Caco-2 (cell line): ENCODE data around the gene TERC. TPM values are rescaled to one million over a fixed set of nuclear protein-coding genes. Genes with fewer than 3 reads are reported as not detected.

Experiments
- BruUV-seq: library from RNA; stranded (reverse); fragments of 400-500 nt; replicated peaks from 2 replicates; lab custom pipeline; 2021; lab: Mats Ljungman, UMichigan
- CTCF ChIA-PET: fragments of 300-600 bp; sonication (Branson Sonifier 250); formaldehyde crosslinking; loops from one replicate; lab custom pipeline; 2022; ENCODE audit warnings: antibody characterized with exemption; lab: Charles Lee
- POLR2A ChIA-PET: fragments of 300-600 bp; sonication (Branson Sonifier 250); formaldehyde crosslinking; loops from one replicate; lab custom pipeline; 2022; ENCODE audit warnings: antibody characterized with exemption; lab: Charles Lee
- DNase-seq, 2 experiments: peaks; one replicate each; pipeline versions ENCODE4 v3.0.0 to v3.0.0-alpha.2; 2020 to 2022
- H3K27me3 ChIP-seq: replicated peaks from 2 replicates; pipeline ENCODE4 v1.6.0; 2011; ENCODE audit warnings: low read length; ENCODE audit not compliant: control insufficient read depth, insufficient read depth
- H3K36me3 ChIP-seq: 2 replicates; pipeline ENCODE4 v1.5.1; 2011; ENCODE audit warnings: low read length; ENCODE audit not compliant: control insufficient read depth, insufficient read depth
- H3K4me1 ChIP-seq: fragments of 250-450 bp; sonication (Bioruptor Pico); 2 replicates; pipeline ENCODE4 v1.5.1; 2020; ENCODE audit warnings: mild to moderate bottlenecking
- H3K4me3 ChIP-seq: 2 replicates; pipeline ENCODE4 v1.5.1; 2011; ENCODE audit warnings: low read depth, mild to moderate bottlenecking, control low read depth, low read length
- H3K9me3 ChIP-seq: fragments of 250-450 bp; sonication (Bioruptor Pico); 2 replicates; pipeline ENCODE4 v1.5.1; 2020; ENCODE audit warnings: mild to moderate bottlenecking, moderate library complexity
- H3K27ac Mint-ChIP-seq: one replicate; pipeline ENCODE4 v1.8.0; 2022; ENCODE audit warnings: mixed read lengths; ENCODE audit not compliant: unreplicated experiment
- H3K27me3 Mint-ChIP-seq: one replicate; pipeline ENCODE4 v1.8.0; 2022; ENCODE audit warnings: mixed read lengths; ENCODE audit not compliant: insufficient read depth, unreplicated experiment
- H3K36me3 Mint-ChIP-seq: one replicate; pipeline ENCODE4 v1.8.0; 2022; ENCODE audit warnings: mild to moderate bottlenecking, mixed read lengths; ENCODE audit not compliant: insufficient read depth, unreplicated experiment
- H3K4me1 Mint-ChIP-seq: one replicate; pipeline ENCODE4 v1.8.0; 2022; ENCODE audit warnings: low read depth, mixed read lengths; ENCODE audit not compliant: unreplicated experiment
- H3K4me3 Mint-ChIP-seq: one replicate; pipeline ENCODE4 v1.8.0; 2022; ENCODE audit warnings: mild to moderate bottlenecking, moderate library complexity, mixed read lengths; ENCODE audit not compliant: unreplicated experiment
- H3K9me3 Mint-ChIP-seq: one replicate; pipeline ENCODE4 v1.8.0; 2022; ENCODE audit warnings: mixed read lengths; ENCODE audit not compliant: unreplicated experiment
- CTCF ChIP-seq, 2 experiments: fragments of 200-600 bp in 1 of 2; IDR thresholded peaks; 1 replicate in 1 of 2; 2 replicates in 1 of 2; pipeline versions ENCODE4 v1.5.1 to v1.8.0; 2011 to 2022; ENCODE audit warnings: antibody characterized with exemption in 1 of 2, control low read depth in 1 of 2, inconsistent platforms in 1 of 2, low read depth in 1 of 2, low read length in 1 of 2, mild to moderate bottlenecking in 1 of 2, moderate library complexity in 1 of 2; ENCODE audit not compliant: insufficient read depth in 1 of 2, severe bottlenecking in 1 of 2, unreplicated experiment in 1 of 2
- intact Hi-C: fragments of 100-400 bp; cut with micrococcal nuclease; formaldehyde crosslinking; loops from one replicate; pipeline ENCODE4 v1.10.0; 2022; ENCODE audit not compliant: unreplicated experiment
- total RNA-seq: library from RNA; stranded (reverse); gene quantifications from 2 replicates; pipeline ENCODE4 v1.2.3, GENCODE V29; 2022

TERC gene
- total RNA-seq, 1 experiment from 2014 or later, result 17.1 TPM

DNA sequence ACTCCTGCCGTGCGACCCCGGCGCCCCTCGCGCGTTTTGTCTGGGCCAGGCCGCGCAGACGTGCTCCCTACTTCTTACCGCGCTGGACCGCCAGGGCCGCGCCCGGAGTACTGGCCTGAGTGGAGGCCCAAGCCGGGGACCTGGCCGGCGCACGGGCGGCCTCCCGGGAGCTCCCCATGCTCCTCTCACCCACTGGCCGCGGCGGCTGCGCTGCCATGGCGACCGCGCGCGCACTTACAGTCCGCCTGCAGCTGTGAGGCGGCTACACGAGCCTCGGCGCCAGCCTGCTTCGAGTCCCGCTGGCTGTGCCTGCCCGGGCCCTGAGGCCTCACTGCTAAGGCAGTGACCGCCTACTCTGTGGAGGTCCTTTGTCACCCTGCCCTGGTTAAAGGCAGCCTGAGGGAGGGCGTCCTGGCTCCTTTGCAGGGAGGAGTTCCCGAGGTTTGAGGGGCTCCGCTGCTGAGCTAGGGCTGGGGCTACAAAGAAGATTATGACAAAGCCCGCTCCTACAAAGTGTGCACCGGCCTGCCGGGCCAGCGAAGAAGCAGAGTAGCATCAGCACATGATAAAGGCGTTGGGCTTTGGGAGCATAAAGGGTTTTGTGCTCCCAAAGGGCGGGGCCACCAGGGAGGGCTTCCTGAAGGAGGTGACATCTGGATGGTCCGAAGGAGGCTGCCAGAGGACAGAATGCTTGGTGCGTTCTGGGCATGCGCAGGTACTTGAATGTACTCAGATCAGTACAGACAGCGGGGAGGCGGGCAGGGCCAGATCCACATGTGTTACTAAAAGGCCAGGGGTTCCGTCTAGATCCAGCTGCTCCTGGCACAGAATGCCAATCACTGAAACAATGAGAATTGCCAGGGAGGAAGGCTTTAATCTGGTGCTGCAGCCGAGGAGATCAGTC is 47.7 kb upstream of the TERC start, which contains the start of the genes LRRC34 and LRRIQ4:
LRRC34 (minus strand) TSS at position 573 of the 904 bp plus-strand sequence; CDS start at position 217, 356 bp downstream.
LRRIQ4 (plus strand) TSS at position 539 of the 904 bp plus-strand sequence. CDS start 9,052 bp downstream, outside the sequence.
- H3K9me3 ChIP-seq, result peaks cover 9% of the 10 kb centered on the region
- no TSS peak for BruUV-seq
- H3K36me3 Mint-ChIP-seq, result no peaks in the 10 kb centered on the region
- peak; percentile 44 to 51 for DNase-seq
- H3K4me3 Mint-ChIP-seq, result peak within 1 kb of the TSS; percentile 60
- intact Hi-C loops, result no loop called here
- no peak within 1 kb of the TSS for H3K27ac Mint-ChIP-seq
- H3K4me1 Mint-ChIP-seq, result no peaks in the 10 kb centered on the region
- TF ChIP-seq CTCF (IDR thresholded peaks at IDR 0.05; ENCODE audit: insufficient read depth in 1 of 2, low read depth in 1 of 2, low read length in 1 of 2, severe bottlenecking in 1 of 2, unreplicated experiment in 1 of 2), result no peak
- H3K27me3 Mint-ChIP-seq, result peaks cover 4% of the 10 kb centered on the region
- no peaks in the 10 kb centered on the region for H3K36me3 ChIP-seq
- no peaks in the 10 kb centered on the region for H3K27me3 ChIP-seq
- H3K4me3 ChIP-seq, result peak within 1 kb of the TSS; percentile 33
- POLR2A ChIA-PET, result no interaction called here
- CTCF ChIA-PET, result no interaction called here
- peaks cover 20% of the 10 kb centered on the region for H3K9me3 Mint-ChIP-seq
- H3K4me1 ChIP-seq, result no peaks in the 10 kb centered on the region

DNA sequence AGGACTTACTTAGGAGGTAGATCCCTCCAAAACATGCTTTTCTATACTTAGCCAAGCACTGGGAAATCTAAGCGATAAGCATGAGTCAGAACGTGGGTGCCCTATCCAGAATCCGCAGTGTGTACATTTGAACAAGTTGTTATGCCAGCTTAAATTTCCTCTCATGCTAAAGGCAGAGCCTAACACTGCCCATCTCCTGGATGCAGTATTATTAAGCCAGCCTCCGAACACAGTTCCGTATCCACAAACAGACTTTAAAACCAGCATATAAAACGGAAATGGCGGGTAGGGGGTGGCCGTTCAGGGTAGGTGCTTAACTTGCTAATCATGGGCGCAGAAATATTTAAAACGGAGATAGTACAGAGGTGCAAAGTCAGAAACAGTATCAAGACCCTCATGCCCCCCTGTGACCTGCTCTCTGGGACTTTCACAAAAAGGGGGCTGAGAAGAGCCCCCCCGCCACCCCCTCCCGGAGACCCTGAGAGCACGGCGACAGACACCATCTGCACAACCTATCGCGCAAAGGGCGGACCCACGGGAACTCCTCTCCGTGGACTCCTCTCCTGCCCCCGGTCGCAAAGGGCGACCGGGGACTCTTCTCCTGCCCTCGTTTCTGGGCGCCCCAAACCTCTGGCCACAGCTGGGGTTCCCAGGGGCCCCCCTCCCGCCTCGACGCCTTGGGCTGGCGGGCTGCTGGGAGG is 46.9 kb upstream of the TERC start:
- POLR2A ChIA-PET, result no interaction called here

More for the DNA sequence above, 46.9 kb upstream of the TERC start:
- BruUV-seq, result no TSS peak
- Mint-ChIP-seq H3K27ac (no peak overlapping the region), H3K27me3 (peaks cover 2% of the 10 kb centered on the region), H3K9me3 (peaks cover 15% of the 10 kb centered on the region), H3K36me3 (no peaks in the 10 kb centered on the region), H3K4me1 (no peaks in the 10 kb centered on the region), H3K4me3 (peak overlapping the region; percentile 60)
- H3K4me1 ChIP-seq, result no peaks in the 10 kb centered on the region
- peak overlapping the region; percentile 33 for H3K4me3 ChIP-seq
- no peak for TF ChIP-seq CTCF (IDR thresholded peaks at IDR 0.05; ENCODE audit: insufficient read depth in 1 of 2, low read depth in 1 of 2, low read length in 1 of 2, severe bottlenecking in 1 of 2, unreplicated experiment in 1 of 2)
- no peaks in the 10 kb centered on the region for H3K36me3 ChIP-seq
- intact Hi-C loops, result no loop called here
- CTCF ChIA-PET, result no interaction called here
- no peaks in the 10 kb centered on the region for H3K27me3 ChIP-seq
- DNase-seq, result no peak
- peaks cover 9% of the 10 kb centered on the region for H3K9me3 ChIP-seq
